KMS-11 (cell line): ENCODE results near the gene CBR1.
A peak's percentile ranks its signal among the peaks of the same experiment; 100 is the strongest.

Experiments used
- H2AFZ ChIP-seq: fragments of 200-600 bp; sonication (generic); 2 replicates; pipeline ENCODE4 v1.6.1; 2016; ENCODE audit warnings: antibody characterized with exemption, mixed run types, low read depth
- H3K27ac ChIP-seq: fragments of 200-600 bp; sonication (generic); 2 replicates; pipeline ENCODE4 v1.6.1; 2016; ENCODE audit warnings: mild to moderate bottlenecking, mixed run types
- H3K27me3 ChIP-seq: fragments of 200-600 bp; sonication (generic); 2 replicates; pipeline ENCODE4 v1.6.1; 2017; ENCODE audit warnings: mild to moderate bottlenecking, low read depth, mixed run types, moderate library complexity; ENCODE audit not compliant: insufficient read depth
- H3K36me3 ChIP-seq: fragments of 200-600 bp; sonication (generic); 2 replicates; pipeline ENCODE4 v1.6.1; 2017; ENCODE audit warnings: mild to moderate bottlenecking, mixed run types; ENCODE audit not compliant: insufficient read depth
- H3K4me1 ChIP-seq: fragments of 200-600 bp; sonication (generic); 2 replicates; pipeline ENCODE4 v1.6.1; 2016; ENCODE audit warnings: mild to moderate bottlenecking, low read depth, mixed run types; ENCODE audit not compliant: poor library complexity, severe bottlenecking
- H3K4me2 ChIP-seq: fragments of 200-600 bp; sonication (generic); 2 replicates; pipeline ENCODE4 v1.7.0; 2016; ENCODE audit warnings: mild to moderate bottlenecking, mixed run types
- H3K4me3 ChIP-seq: fragments of 200-600 bp; sonication (generic); IDR thresholded peaks from 2 replicates; pipeline ENCODE4 v1.6.1; 2017; ENCODE audit warnings: low read depth, low read length, mixed read lengths; ENCODE audit not compliant: insufficient read depth
- H3K79me2 ChIP-seq: fragments of 200-600 bp; sonication (generic); 2 replicates; pipeline ENCODE4 v1.6.1; 2016; ENCODE audit warnings: low read depth, mixed run types; ENCODE audit not compliant: insufficient read depth
- H3K9ac ChIP-seq: fragments of 200-600 bp; sonication (generic); 2 replicates; pipeline ENCODE4 v1.6.1; 2016; ENCODE audit warnings: mild to moderate bottlenecking, mixed run types
- H4K20me1 ChIP-seq: fragments of 200-600 bp; sonication (generic); 2 replicates; pipeline ENCODE4 v1.6.1; 2016; ENCODE audit warnings: mild to moderate bottlenecking, mixed run types; ENCODE audit not compliant: insufficient read depth
- CTCF ChIP-seq: fragments of 200-600 bp; sonication (generic); conservative IDR thresholded peaks from 2 replicates; pipeline ENCODE4 v1.6.1; 2017; ENCODE audit warnings: low read depth, mild to moderate bottlenecking, antibody characterized with exemption, low read length, moderate library complexity, mixed read lengths

CBR1 gene

GRCh38 chr21:36069713-36070583 is at the start of gene CBR1:
TSS of gene CBR1 (plus strand) at chr21:36070024. CDS start at chr21:36070116, 92 bp downstream.
- Histone ChIP-seq H3K79me2 (no peaks in the 10 kb centered on the region), H2AFZ (peak within 1 kb of the TSS; percentile 41), H3K9ac (0 out of 2 replicates have a peak within 1 kb of the TSS, but pooled peaks have one; percentile 3), H4K20me1 (no peaks in the 10 kb centered on the region), H3K36me3 (no peaks in the 10 kb centered on the region), H3K4me2 (peak within 1 kb of the TSS; percentile 11; the same call in 1 of the 2 replicates), H3K4me3 (no peak within 1 kb of the TSS), H3K27me3 (no peaks in the 10 kb centered on the region), H3K27ac (no peak within 1 kb of the TSS), H3K4me1 (no peaks in the 10 kb centered on the region)
- TF ChIP-seq CTCF: no peak

- Histone ChIP-seq H3K27ac (no peak overlapping the region), H3K9ac (no peak overlapping the region), H2AFZ (no peak overlapping the region), H3K36me3 (no peaks in the 10 kb centered on the region), H4K20me1 (no peaks in the 10 kb centered on the region), H3K4me2 (no peak overlapping the region), H3K79me2 (no peaks in the 10 kb centered on the region), H3K4me1 (no peaks in the 10 kb centered on the region), H3K27me3 (no peaks in the 10 kb centered on the region), H3K4me3 (no peak overlapping the region)
- TF ChIP-seq CTCF: no peak
These were observed 48.5 kb upstream of the CBR1 start for GRCh38 chr21:36021251-36021837.

- H3K79me2 ChIP-seq: no peaks in the 10 kb centered on the region
- no peak overlapping the region for H3K4me3 ChIP-seq
- H4K20me1 ChIP-seq: no peaks in the 10 kb centered on the region
- H2AFZ ChIP-seq: no peak overlapping the region
- H3K4me1 ChIP-seq: peaks cover 9% of the 10 kb centered on the region
- H3K9ac ChIP-seq: no peak overlapping the region
- no peak overlapping the region for H3K27ac ChIP-seq
- H3K36me3 ChIP-seq: no peaks in the 10 kb centered on the region
- H3K4me2 ChIP-seq: no peak overlapping the region
- no peaks in the 10 kb centered on the region for H3K27me3 ChIP-seq
- no peak for TF ChIP-seq CTCF
These were observed 47.3 kb upstream of the CBR1 start for GRCh38 chr21:36022427-36023091.

- Histone ChIP-seq H3K9ac (no peak overlapping the region), H3K27me3 (no peaks in the 10 kb centered on the region), H3K4me1 (peaks cover 14% of the 10 kb centered on the region), H3K79me2 (no peaks in the 10 kb centered on the region), H4K20me1 (no peaks in the 10 kb centered on the region), H3K4me3 (no peak overlapping the region), H3K36me3 (no peaks in the 10 kb centered on the region), H3K4me2 (no peak overlapping the region), H3K27ac (no peak overlapping the region), H2AFZ (no peak overlapping the region)
- TF ChIP-seq CTCF: no peak
These were observed 46.7 kb upstream of the CBR1 start for GRCh38 chr21:36023092-36023480.
